K562 (cell line): Measurements from ENCODE around the gene ATF3.

ENCODE experiments used
- BRD9 ChIP-seq: fragments of 450-650 bp; IDR thresholded peaks from 2 replicates; pipeline ENCODE4 v1.6.1; 2018; ENCODE audit warnings: low read depth; ENCODE audit not compliant: partially characterized antibody
- FOXJ2 ChIP-seq: fragments of 200-800 bp; sonication (Bioruptor generic); IDR thresholded peaks from 2 replicates; pipeline ENCODE4 v1.6.1; 2016; ENCODE audit warnings: missing genetic modification characterization, missing compliant biosample characterization
- KDM1A ChIP-seq, 2 experiments: fragments of 450-650 bp; IDR thresholded peaks; 2 replicates each; pipeline ENCODE4 v1.6.1; 2016; ENCODE audit warnings: mild to moderate bottlenecking in 2 of 2
- RBBP5 ChIP-seq: fragments of 200-600 bp; sonication (generic); IDR thresholded peaks from 2 replicates; pipeline ENCODE4 v1.6.1; 2012; ENCODE audit warnings: borderline replicate concordance, mild to moderate bottlenecking, low read length, control low read depth, inconsistent platforms; ENCODE audit not compliant: insufficient read depth, poor library complexity, severe bottlenecking
- SP1 ChIP-seq: sonication (generic); formaldehyde crosslinking; IDR thresholded peaks from 2 replicates; pipeline ENCODE4 v1.8.1; 2022; ENCODE audit warnings: mild to moderate bottlenecking, missing genetic modification reagents
- TF ChIP-seq, protein P1 (sequence below), 2 experiments: fragments of 450-650 bp; formaldehyde crosslinking in 1 of 2; IDR thresholded peaks; 2 replicates each; pipeline versions ENCODE4 v1.4.0 to v1.6.1; 2014 to 2020; ENCODE audit warnings: mild to moderate bottlenecking in 2 of 2, borderline replicate concordance in 1 of 2, low read depth in 1 of 2
- TF ChIP-seq, protein P2 (sequence below): sonication (generic); formaldehyde crosslinking; IDR thresholded peaks from 2 replicates; pipeline ENCODE4 v1.8.1; 2022; ENCODE audit warnings: missing genetic modification reagents
- TF ChIP-seq, protein P3 (sequence below): sonication (generic); formaldehyde crosslinking; IDR thresholded peaks from 2 replicates; pipeline ENCODE4 v1.9.0; 2022; ENCODE audit warnings: mild to moderate bottlenecking, missing genetic modification reagents
- TF ChIP-seq, protein P4 (sequence below): sonication (generic); formaldehyde crosslinking; IDR thresholded peaks from 2 replicates; pipeline ENCODE4 v1.8.0; 2022; ENCODE audit warnings: mild to moderate bottlenecking, missing genetic modification reagents
- TF ChIP-seq, protein P5 (sequence below): sonication (generic); formaldehyde crosslinking; IDR thresholded peaks from 2 replicates; pipeline ENCODE4 v1.8.0; 2023; ENCODE audit warnings: mild to moderate bottlenecking, missing genetic modification reagents
- TF ChIP-seq, protein P6 (sequence below): sonication (generic); formaldehyde crosslinking; IDR thresholded peaks from 2 replicates; pipeline ENCODE4 v1.8.0; 2022; ENCODE audit warnings: mild to moderate bottlenecking, missing genetic modification reagents
- TF ChIP-seq, protein P7 (sequence below): fragments of 450-650 bp; IDR thresholded peaks from one replicate; pipeline ENCODE4 v1.6.1; 2018; ENCODE audit warnings: mild to moderate bottlenecking, moderate library complexity; ENCODE audit not compliant: partially characterized antibody
- TF ChIP-seq, protein P8 (sequence below): fragments of 250-450 bp; sonication (Bioruptor Pico); IDR thresholded peaks from 2 replicates; pipeline ENCODE4 v1.4.0; 2020; ENCODE audit warnings: mild to moderate bottlenecking

DNA sequence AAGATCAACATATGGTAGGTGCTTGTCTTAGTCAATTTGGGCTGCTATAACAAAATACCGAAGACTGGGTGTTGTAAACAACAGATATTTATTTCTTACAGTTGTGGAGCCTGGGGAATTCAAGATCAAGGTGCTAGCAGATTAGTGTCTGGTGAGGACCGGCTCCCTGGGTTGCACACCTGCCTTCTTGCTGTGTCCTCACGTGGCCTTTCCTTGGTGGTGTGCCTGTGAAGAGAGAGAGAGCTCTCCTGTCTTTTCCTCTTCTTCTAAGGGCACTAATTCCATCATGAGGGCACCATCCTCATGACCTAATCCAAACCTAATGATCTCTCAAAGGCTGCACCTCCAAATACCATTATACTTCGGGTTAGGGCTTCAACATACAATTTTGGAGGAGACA lies 45.8 kb upstream of the ATF3 start:
- TF ChIP-seq, protein P1, sequence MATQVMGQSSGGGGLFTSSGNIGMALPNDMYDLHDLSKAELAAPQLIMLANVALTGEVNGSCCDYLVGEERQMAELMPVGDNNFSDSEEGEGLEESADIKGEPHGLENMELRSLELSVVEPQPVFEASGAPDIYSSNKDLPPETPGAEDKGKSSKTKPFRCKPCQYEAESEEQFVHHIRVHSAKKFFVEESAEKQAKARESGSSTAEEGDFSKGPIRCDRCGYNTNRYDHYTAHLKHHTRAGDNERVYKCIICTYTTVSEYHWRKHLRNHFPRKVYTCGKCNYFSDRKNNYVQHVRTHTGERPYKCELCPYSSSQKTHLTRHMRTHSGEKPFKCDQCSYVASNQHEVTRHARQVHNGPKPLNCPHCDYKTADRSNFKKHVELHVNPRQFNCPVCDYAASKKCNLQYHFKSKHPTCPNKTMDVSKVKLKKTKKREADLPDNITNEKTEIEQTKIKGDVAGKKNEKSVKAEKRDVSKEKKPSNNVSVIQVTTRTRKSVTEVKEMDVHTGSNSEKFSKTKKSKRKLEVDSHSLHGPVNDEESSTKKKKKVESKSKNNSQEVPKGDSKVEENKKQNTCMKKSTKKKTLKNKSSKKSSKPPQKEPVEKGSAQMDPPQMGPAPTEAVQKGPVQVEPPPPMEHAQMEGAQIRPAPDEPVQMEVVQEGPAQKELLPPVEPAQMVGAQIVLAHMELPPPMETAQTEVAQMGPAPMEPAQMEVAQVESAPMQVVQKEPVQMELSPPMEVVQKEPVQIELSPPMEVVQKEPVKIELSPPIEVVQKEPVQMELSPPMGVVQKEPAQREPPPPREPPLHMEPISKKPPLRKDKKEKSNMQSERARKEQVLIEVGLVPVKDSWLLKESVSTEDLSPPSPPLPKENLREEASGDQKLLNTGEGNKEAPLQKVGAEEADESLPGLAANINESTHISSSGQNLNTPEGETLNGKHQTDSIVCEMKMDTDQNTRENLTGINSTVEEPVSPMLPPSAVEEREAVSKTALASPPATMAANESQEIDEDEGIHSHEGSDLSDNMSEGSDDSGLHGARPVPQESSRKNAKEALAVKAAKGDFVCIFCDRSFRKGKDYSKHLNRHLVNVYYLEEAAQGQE (IDR thresholded peaks at IDR 0.05; ENCODE audit: borderline replicate concordance) = no peak
- TF ChIP-seq, protein P1 (CRISPR knock-in tag; IDR thresholded peaks at IDR 0.05; ENCODE audit: low read depth) = no peak
- TF ChIP-seq, protein P2, sequence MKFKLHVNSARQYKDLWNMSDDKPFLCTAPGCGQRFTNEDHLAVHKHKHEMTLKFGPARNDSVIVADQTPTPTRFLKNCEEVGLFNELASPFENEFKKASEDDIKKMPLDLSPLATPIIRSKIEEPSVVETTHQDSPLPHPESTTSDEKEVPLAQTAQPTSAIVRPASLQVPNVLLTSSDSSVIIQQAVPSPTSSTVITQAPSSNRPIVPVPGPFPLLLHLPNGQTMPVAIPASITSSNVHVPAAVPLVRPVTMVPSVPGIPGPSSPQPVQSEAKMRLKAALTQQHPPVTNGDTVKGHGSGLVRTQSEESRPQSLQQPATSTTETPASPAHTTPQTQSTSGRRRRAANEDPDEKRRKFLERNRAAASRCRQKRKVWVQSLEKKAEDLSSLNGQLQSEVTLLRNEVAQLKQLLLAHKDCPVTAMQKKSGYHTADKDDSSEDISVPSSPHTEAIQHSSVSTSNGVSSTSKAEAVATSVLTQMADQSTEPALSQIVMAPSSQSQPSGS (CRISPR knock-in tag) = no peak
- TF ChIP-seq, protein P3, sequence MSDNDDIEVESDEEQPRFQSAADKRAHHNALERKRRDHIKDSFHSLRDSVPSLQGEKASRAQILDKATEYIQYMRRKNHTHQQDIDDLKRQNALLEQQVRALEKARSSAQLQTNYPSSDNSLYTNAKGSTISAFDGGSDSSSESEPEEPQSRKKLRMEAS (CRISPR knock-in tag) = no peak
- TF ChIP-seq, protein P4, sequence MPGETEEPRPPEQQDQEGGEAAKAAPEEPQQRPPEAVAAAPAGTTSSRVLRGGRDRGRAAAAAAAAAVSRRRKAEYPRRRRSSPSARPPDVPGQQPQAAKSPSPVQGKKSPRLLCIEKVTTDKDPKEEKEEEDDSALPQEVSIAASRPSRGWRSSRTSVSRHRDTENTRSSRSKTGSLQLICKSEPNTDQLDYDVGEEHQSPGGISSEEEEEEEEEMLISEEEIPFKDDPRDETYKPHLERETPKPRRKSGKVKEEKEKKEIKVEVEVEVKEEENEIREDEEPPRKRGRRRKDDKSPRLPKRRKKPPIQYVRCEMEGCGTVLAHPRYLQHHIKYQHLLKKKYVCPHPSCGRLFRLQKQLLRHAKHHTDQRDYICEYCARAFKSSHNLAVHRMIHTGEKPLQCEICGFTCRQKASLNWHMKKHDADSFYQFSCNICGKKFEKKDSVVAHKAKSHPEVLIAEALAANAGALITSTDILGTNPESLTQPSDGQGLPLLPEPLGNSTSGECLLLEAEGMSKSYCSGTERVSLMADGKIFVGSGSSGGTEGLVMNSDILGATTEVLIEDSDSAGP (CRISPR knock-in tag) = no peak
- TF ChIP-seq FOXJ2 = no peak
- TF ChIP-seq, protein P5, sequence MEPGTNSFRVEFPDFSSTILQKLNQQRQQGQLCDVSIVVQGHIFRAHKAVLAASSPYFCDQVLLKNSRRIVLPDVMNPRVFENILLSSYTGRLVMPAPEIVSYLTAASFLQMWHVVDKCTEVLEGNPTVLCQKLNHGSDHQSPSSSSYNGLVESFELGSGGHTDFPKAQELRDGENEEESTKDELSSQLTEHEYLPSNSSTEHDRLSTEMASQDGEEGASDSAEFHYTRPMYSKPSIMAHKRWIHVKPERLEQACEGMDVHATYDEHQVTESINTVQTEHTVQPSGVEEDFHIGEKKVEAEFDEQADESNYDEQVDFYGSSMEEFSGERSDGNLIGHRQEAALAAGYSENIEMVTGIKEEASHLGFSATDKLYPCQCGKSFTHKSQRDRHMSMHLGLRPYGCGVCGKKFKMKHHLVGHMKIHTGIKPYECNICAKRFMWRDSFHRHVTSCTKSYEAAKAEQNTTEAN (CRISPR knock-in tag) = no peak
- no peak for TF ChIP-seq BRD9
- TF ChIP-seq, protein P6, sequence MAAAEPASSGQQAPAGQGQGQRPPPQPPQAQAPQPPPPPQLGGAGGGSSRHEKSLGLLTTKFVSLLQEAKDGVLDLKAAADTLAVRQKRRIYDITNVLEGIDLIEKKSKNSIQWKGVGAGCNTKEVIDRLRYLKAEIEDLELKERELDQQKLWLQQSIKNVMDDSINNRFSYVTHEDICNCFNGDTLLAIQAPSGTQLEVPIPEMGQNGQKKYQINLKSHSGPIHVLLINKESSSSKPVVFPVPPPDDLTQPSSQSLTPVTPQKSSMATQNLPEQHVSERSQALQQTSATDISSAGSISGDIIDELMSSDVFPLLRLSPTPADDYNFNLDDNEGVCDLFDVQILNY (CRISPR knock-in tag) = no peak
- TF ChIP-seq SP1 = no peak
- TF ChIP-seq RBBP5 = no peak
- TF ChIP-seq, protein P7, sequence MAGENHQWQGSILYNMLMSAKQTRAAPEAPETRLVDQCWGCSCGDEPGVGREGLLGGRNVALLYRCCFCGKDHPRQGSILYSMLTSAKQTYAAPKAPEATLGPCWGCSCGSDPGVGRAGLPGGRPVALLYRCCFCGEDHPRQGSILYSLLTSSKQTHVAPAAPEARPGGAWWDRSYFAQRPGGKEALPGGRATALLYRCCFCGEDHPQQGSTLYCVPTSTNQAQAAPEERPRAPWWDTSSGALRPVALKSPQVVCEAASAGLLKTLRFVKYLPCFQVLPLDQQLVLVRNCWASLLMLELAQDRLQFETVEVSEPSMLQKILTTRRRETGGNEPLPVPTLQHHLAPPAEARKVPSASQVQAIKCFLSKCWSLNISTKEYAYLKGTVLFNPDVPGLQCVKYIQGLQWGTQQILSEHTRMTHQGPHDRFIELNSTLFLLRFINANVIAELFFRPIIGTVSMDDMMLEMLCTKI = no peak
- TF ChIP-seq KDM1A (IDR thresholded peaks at IDR 0.05) = no peak
- TF ChIP-seq, protein P8, sequence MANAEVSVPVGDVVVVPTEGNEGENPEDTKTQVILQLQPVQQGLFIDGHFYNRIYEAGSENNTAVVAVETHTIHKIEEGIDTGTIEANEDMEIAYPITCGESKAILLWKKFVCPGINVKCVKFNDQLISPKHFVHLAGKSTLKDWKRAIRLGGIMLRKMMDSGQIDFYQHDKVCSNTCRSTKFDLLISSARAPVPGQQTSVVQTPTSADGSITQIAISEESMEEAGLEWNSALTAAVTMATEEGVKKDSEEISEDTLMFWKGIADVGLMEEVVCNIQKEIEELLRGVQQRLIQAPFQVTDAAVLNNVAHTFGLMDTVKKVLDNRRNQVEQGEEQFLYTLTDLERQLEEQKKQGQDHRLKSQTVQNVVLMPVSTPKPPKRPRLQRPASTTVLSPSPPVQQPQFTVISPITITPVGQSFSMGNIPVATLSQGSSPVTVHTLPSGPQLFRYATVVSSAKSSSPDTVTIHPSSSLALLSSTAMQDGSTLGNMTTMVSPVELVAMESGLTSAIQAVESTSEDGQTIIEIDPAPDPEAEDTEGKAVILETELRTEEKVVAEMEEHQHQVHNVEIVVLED = no peak
